Gastrocnemius medialis (tissue), 4 donors: ENCODE data around the gene ARRB1.

ENCODE experiments used
- CTCF ChIP-seq, 5 experiments: fragments of 450-650 bp in 3 of 5; fragments of 200-600 bp in 2 of 5; sonication (generic) in 2 of 5; IDR thresholded peaks in 4 of 5; conservative IDR thresholded peaks in 1 of 5; 1 replicate in 4 of 5; 2 replicates in 1 of 5; pipeline ENCODE4 v1.5.1; 2016 to 2019; ENCODE audit warnings: antibody characterized with exemption in 5 of 5, mild to moderate bottlenecking in 3 of 5, moderate library complexity in 3 of 5
- POLR2A ChIP-seq, 2 donors: fragments of 450-650 bp; IDR thresholded peaks; one replicate each; pipeline ENCODE4 v1.6.1; 2017; ENCODE audit warnings: antibody characterized with exemption in 2 of 2, mild to moderate bottlenecking in 2 of 2, moderate library complexity in 2 of 2

GRCh38 chr11:75236062-75236461 is 115.4 kb downstream of the ARRB1 start:
- TF ChIP-seq CTCF (IDR thresholded peaks at IDR 0.05 in 4 of 5, conservative IDR thresholded peaks at IDR 0.05 in 1 of 5) (no peak), POLR2A (IDR thresholded peaks at IDR 0.05) (no peak)
